SKM-1 treated with dmso at 0.1 percent for 144 hours (cell line): ENCODE results near the gene BRSK1.

ENCODE experiments used
- DNase-seq: peaks from one replicate; lab custom pipeline; 2025; ENCODE audit not compliant: unreplicated experiment; lab: John Stamatoyannopoulos, UW

The BRSK1 gene

GRCh38 chr19:55352549-55353145 lies 68.8 kb downstream of the BRSK1 start:
- no peak for DNase-seq

DNA sequence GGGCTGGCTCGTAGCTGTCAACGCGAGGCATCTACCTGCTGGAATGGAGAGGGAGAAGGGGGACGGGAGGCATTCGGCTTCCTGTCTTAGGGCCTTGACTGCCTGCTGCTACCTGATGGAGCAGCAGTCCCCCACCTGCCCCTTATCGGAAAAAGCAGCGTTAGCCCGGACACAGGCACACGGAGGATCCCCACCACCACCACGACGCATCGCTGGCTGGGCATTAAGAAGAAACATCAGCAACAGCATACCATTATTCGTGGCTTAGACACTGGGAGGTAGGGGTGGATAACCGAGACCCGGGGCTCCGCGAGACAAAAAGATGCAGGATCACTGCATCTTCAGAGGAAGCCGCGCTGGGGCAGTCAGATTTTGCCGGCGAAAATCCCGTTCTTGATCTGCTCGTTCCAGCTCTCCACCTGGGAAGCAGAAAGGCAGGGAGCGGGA lies 69.6 kb downstream of the BRSK1 start:
- DNase-seq = no peak

- peak; percentile 27 for DNase-seq
Observed at GRCh38 chr19:55353803-55354697, 70.3 kb downstream of the BRSK1 start.

DNA sequence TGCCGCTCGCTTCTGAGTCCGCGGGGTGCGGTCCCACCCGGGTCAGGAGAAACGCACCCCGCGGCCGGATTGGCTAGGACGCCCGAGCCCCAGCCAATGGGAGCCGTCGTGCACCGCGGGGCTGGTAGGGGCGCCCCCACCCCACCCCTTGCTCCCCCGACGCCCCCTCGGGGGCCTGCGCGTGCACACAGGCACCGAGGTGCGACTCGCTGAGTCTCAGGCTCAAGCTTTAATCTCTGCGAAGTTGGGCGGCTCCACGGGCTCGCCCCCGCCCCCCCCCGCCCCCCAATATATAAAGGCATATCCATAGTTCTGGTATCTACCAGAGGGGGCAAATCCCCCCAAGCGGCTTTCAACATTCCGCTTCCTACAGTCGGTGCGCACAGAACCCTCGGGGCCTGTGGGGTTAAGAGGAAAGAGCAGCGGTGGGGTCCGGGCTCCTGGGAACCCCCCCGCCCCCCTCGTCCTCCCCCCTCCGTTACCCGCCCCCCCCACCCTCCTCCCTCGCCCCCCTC lies 71.0 kb downstream of the BRSK1 start, which contains the start of gene COX6B2:
TSS of gene COX6B2 (minus strand) at position 22 of the 515 bp plus-strand sequence. CDS start 198 bp downstream, outside the sequence.
- DNase-seq = no peak

DNA sequence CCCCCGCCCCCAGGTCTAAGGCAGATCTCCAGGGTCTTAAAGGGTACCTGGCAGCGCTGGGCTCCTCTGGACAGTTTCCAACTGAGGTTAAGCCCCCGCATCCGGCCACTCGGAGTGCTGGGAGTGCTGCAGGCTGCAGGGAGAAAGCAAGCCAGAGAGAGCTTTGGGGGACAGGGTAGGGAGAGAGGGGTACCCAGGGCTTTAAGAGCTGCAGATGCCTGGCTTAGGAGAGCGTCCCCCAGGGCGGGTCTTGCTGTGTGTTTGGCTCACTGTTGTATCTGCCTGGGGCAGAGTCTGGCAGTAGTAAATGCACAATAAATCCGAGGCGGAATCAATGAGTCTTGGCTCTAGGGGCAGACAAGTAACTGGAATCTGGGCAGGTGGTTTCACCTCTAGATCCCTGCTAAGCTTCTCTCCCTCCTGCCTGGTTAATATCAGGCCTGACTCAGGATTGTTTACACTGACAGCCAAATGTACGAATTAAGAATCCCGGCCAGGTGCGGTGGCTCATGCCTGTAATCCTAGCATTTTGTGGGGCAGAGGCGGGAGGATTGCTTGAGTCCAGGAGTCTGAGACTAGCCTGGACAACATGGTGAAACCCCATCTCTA lies 71.5 kb downstream of the BRSK1 start:
- DNase-seq = no peak

GRCh38 chr19:55358493-55358892 lies 74.7 kb downstream of the BRSK1 start:
- no peak for DNase-seq

DNA sequence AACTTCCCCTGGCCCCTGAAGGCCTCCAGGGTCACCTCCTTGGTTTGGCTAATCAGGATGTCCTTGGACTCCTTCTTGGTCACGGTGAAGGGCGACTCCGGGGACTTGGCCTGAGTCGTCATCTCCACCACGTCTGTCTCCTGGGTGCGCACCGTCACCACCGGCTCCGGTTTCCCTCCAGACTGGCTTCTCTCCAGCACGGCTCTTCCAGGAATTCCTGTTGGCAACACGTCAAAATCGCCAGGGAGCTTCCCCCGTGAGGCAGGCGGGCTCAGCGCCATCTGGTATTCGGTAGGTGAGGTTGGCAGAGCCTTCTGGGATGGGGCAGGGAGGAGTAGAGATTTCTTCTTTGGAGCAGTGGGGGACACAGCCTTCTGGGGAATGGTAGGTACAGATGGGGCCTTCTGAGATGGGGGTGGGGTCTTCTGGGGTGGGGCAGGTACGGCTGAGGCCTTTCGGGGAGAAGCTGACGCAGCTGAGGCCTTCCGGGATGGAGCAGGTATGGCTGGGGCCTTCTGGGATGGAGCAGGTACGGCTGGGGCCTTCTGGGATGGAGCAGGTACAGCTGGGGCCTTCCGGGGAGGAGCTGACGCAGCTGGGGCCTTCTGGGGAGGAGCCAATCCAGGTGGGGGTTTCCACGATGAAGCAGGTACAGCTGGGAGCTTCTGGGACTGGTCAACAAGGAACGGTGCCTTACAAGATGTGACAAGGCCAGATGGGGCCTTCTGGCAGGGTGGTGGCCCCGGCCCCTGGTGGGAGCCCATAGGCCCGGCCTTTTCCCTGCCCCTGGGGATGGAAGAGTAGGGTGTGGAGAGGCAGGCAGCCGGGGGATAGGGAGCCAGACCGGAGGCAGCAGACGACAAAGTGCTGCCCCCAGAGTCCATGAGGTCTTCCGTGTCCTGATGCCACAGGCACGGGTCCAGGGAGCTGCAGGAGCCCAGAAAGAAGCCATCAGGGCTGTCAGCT lies 75.4 kb downstream of the BRSK1 start:
- DNase-seq = no peak

GRCh38 chr19:55360902-55361301 lies 77.1 kb downstream of the BRSK1 start:
- DNase-seq = no peak
